ENCODE results near the gene ADAMTS17. TPM values are rescaled to one million over a fixed set of nuclear protein-coding genes. Genes with fewer than 3 reads are reported as not detected.

The ADAMTS17 gene
- total and polyA plus RNA-seq, 11 donors, result 0.30 to 2.4 (median 1.2) TPM

DNA sequence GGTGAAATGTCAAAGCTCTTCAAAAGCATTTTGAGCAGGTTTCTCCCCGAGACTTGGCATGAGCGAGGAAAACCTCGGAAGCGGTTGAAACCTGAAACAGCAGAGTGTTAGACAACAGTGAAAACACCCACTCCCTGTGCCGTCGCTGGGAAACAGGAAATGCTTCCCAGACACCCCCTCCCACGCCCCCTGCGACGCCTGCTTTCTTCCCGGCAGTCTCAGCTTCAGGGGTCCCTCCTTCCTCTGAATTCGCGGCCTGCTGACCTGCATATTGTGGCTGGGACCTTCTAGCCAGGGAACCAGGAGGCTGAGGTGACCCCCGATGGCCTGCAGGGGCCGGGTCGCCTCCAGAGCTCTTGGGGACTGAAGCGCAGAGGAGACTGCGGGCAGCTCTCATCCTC lies 357.9 kb downstream of the ADAMTS17 start:
- H3K4me3 ChIP-seq, result peak overlapping the region in 1 of 12 donors; percentile 7

GRCh38 chr15:99983171-99983885 lies 358.4 kb downstream of the ADAMTS17 start:
- intact Hi-C loops (cut with DNase I), result loop anchor here in 1 of 10 donors (10.0 kb wide), 1 partner anchor 61 kb away; no protein-coding TSS in a partner anchor
- no peak for DNase-seq
- peaks cover 0 to 3% (median 0%) of the 10 kb centered on the region in 12 donors for H3K9me3 ChIP-seq
- H3K4me3 ChIP-seq, result peak overlapping the region in 1 of 12 donors; percentile 7
- TF ChIP-seq POLR2A (IDR thresholded peaks at IDR 0.05), result no peak
- TF ChIP-seq, protein P1, sequence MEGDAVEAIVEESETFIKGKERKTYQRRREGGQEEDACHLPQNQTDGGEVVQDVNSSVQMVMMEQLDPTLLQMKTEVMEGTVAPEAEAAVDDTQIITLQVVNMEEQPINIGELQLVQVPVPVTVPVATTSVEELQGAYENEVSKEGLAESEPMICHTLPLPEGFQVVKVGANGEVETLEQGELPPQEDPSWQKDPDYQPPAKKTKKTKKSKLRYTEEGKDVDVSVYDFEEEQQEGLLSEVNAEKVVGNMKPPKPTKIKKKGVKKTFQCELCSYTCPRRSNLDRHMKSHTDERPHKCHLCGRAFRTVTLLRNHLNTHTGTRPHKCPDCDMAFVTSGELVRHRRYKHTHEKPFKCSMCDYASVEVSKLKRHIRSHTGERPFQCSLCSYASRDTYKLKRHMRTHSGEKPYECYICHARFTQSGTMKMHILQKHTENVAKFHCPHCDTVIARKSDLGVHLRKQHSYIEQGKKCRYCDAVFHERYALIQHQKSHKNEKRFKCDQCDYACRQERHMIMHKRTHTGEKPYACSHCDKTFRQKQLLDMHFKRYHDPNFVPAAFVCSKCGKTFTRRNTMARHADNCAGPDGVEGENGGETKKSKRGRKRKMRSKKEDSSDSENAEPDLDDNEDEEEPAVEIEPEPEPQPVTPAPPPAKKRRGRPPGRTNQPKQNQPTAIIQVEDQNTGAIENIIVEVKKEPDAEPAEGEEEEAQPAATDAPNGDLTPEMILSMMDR (IDR thresholded peaks at IDR 0.05), result no peak
- no peaks in the 10 kb centered on the region for H3K36me3 ChIP-seq
- WGBS, 4 donors, result 53 to 71% (median 61%) methylated on average over 14 to 15 of the region's 15 CpGs
- peak in 1 of 4 donors; percentile 48 for ATAC-seq
- peaks cover 0 to 19% (median 3%) of the 10 kb centered on the region in 12 donors for H3K4me1 ChIP-seq
- H3K27me3 ChIP-seq, result no peaks in the 10 kb centered on the region
- H3K27ac ChIP-seq, result peak overlapping the region in 9 of 12 donors; percentile 23 to 72 (median 53)

More for the DNA sequence above, 357.9 kb downstream of the ADAMTS17 start:
- H3K27me3 ChIP-seq, result no peaks in the 10 kb centered on the region
- intact Hi-C loops (cut with DNase I), result loop anchor here in 1 of 10 donors (10.0 kb wide), 1 partner anchor 61 kb away; no protein-coding TSS in a partner anchor
- ATAC-seq (no peak), DNase-seq (peak in 1 of 5 donors; percentile 25)
- 37 to 50% (median 46%) methylated on average over 8 to 17 of the region's 17 CpGs for WGBS, 4 donors
- H3K27ac ChIP-seq, result peak overlapping the region in 9 of 12 donors; percentile 23 to 72 (median 53)
- peaks cover 0 to 19% (median 3%) of the 10 kb centered on the region in 12 donors for H3K4me1 ChIP-seq
- no peaks in the 10 kb centered on the region for H3K36me3 ChIP-seq
- peaks cover 0 to 5% (median 0%) of the 10 kb centered on the region in 12 donors for H3K9me3 ChIP-seq
- TF ChIP-seq POLR2A (IDR thresholded peaks at IDR 0.05), result no peak
- TF ChIP-seq, protein P1 (IDR thresholded peaks at IDR 0.05), result no peak

- Histone ChIP-seq H3K4me3 (no peak overlapping the region), H3K36me3 (no peaks in the 10 kb centered on the region), H3K27ac (no peak overlapping the region), H3K4me1 (peaks cover 0 to 19% (median 3%) of the 10 kb centered on the region in 12 donors), H3K9me3 (no peaks in the 10 kb centered on the region), H3K27me3 (no peaks in the 10 kb centered on the region)
- ATAC-seq, result no peak
- intact Hi-C loops (cut with DNase I), result loop anchor here in 1 of 10 donors (10.0 kb wide), 1 partner anchor 62 kb away; no protein-coding TSS in a partner anchor
- DNase-seq, result no peak
- 70 to 98% (median 86%) methylated on average over 4 of the region's 4 CpGs for WGBS, 4 donors
- TF ChIP-seq POLR2A (IDR thresholded peaks at IDR 0.05), result no peak
- TF ChIP-seq, protein P1 (IDR thresholded peaks at IDR 0.05), result no peak
These were observed 359.1 kb downstream of the ADAMTS17 start for GRCh38 chr15:99982662-99983061.

Measured in heart left ventricle (tissue), 16 donors.